ENCODE measurements around the gene RAPGEF1.

DNA sequence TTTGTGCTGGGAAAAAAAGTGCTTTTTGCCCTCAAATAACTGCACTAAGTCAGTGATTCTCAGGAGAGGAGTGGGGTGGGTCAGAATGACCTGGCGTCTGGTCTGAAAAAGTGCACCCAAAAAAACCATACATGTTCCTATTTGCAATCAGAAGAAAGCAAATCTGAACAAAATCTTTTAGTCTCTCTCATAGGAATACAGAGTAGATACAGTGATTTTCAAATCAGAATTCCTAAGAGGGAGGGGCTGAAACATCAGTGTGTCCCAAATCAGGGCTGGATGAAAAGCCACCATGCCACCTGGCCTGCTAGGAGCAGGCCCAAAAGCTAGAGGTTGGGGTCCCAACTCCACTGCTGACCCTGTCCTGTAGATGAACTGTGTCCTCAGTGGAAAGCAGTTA, 66.8 kb downstream of the RAPGEF1 start:
- TF ChIP-seq, protein P1, sequence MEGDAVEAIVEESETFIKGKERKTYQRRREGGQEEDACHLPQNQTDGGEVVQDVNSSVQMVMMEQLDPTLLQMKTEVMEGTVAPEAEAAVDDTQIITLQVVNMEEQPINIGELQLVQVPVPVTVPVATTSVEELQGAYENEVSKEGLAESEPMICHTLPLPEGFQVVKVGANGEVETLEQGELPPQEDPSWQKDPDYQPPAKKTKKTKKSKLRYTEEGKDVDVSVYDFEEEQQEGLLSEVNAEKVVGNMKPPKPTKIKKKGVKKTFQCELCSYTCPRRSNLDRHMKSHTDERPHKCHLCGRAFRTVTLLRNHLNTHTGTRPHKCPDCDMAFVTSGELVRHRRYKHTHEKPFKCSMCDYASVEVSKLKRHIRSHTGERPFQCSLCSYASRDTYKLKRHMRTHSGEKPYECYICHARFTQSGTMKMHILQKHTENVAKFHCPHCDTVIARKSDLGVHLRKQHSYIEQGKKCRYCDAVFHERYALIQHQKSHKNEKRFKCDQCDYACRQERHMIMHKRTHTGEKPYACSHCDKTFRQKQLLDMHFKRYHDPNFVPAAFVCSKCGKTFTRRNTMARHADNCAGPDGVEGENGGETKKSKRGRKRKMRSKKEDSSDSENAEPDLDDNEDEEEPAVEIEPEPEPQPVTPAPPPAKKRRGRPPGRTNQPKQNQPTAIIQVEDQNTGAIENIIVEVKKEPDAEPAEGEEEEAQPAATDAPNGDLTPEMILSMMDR (conservative IDR thresholded peaks at IDR 0.05; ENCODE audit: low read depth in 2 of 2), result no peak
- TF ChIP-seq EZH2 (IDR thresholded peaks at IDR 0.05; ENCODE audit: low read depth, unreplicated experiment) (no peak), ZNF114 (CRISPR knock-in tag; IDR thresholded peaks at IDR 0.05) (no peak), CREB1 (CRISPR knock-in tag; IDR thresholded peaks at IDR 0.05; ENCODE audit: low read depth) (no peak), POLR2AphosphoS5 (IDR thresholded peaks at IDR 0.05; ENCODE audit: low read depth) (no peak), JUNB (IDR thresholded peaks at IDR 0.05; ENCODE audit: unreplicated experiment) (no peak), NANOG (IDR thresholded peaks at IDR 0.05; ENCODE audit: borderline replicate concordance) (no peak), EZH2phosphoT487 (IDR thresholded peaks at IDR 0.05; ENCODE audit: unreplicated experiment) (no peak), ZNF331 (CRISPR knock-in tag; IDR thresholded peaks at IDR 0.05; ENCODE audit: low read depth) (no peak), STAT1 (IDR thresholded peaks at IDR 0.05; ENCODE audit: unreplicated experiment) (no peak)
- TF ChIP-seq, protein P2, sequence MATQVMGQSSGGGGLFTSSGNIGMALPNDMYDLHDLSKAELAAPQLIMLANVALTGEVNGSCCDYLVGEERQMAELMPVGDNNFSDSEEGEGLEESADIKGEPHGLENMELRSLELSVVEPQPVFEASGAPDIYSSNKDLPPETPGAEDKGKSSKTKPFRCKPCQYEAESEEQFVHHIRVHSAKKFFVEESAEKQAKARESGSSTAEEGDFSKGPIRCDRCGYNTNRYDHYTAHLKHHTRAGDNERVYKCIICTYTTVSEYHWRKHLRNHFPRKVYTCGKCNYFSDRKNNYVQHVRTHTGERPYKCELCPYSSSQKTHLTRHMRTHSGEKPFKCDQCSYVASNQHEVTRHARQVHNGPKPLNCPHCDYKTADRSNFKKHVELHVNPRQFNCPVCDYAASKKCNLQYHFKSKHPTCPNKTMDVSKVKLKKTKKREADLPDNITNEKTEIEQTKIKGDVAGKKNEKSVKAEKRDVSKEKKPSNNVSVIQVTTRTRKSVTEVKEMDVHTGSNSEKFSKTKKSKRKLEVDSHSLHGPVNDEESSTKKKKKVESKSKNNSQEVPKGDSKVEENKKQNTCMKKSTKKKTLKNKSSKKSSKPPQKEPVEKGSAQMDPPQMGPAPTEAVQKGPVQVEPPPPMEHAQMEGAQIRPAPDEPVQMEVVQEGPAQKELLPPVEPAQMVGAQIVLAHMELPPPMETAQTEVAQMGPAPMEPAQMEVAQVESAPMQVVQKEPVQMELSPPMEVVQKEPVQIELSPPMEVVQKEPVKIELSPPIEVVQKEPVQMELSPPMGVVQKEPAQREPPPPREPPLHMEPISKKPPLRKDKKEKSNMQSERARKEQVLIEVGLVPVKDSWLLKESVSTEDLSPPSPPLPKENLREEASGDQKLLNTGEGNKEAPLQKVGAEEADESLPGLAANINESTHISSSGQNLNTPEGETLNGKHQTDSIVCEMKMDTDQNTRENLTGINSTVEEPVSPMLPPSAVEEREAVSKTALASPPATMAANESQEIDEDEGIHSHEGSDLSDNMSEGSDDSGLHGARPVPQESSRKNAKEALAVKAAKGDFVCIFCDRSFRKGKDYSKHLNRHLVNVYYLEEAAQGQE (IDR thresholded peaks at IDR 0.05; ENCODE audit: unreplicated experiment), result no peak
- TF ChIP-seq, protein P3, sequence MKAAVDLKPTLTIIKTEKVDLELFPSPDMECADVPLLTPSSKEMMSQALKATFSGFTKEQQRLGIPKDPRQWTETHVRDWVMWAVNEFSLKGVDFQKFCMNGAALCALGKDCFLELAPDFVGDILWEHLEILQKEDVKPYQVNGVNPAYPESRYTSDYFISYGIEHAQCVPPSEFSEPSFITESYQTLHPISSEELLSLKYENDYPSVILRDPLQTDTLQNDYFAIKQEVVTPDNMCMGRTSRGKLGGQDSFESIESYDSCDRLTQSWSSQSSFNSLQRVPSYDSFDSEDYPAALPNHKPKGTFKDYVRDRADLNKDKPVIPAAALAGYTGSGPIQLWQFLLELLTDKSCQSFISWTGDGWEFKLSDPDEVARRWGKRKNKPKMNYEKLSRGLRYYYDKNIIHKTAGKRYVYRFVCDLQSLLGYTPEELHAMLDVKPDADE (IDR thresholded peaks at IDR 0.05), result no peak
- TF ChIP-seq, protein P4, sequence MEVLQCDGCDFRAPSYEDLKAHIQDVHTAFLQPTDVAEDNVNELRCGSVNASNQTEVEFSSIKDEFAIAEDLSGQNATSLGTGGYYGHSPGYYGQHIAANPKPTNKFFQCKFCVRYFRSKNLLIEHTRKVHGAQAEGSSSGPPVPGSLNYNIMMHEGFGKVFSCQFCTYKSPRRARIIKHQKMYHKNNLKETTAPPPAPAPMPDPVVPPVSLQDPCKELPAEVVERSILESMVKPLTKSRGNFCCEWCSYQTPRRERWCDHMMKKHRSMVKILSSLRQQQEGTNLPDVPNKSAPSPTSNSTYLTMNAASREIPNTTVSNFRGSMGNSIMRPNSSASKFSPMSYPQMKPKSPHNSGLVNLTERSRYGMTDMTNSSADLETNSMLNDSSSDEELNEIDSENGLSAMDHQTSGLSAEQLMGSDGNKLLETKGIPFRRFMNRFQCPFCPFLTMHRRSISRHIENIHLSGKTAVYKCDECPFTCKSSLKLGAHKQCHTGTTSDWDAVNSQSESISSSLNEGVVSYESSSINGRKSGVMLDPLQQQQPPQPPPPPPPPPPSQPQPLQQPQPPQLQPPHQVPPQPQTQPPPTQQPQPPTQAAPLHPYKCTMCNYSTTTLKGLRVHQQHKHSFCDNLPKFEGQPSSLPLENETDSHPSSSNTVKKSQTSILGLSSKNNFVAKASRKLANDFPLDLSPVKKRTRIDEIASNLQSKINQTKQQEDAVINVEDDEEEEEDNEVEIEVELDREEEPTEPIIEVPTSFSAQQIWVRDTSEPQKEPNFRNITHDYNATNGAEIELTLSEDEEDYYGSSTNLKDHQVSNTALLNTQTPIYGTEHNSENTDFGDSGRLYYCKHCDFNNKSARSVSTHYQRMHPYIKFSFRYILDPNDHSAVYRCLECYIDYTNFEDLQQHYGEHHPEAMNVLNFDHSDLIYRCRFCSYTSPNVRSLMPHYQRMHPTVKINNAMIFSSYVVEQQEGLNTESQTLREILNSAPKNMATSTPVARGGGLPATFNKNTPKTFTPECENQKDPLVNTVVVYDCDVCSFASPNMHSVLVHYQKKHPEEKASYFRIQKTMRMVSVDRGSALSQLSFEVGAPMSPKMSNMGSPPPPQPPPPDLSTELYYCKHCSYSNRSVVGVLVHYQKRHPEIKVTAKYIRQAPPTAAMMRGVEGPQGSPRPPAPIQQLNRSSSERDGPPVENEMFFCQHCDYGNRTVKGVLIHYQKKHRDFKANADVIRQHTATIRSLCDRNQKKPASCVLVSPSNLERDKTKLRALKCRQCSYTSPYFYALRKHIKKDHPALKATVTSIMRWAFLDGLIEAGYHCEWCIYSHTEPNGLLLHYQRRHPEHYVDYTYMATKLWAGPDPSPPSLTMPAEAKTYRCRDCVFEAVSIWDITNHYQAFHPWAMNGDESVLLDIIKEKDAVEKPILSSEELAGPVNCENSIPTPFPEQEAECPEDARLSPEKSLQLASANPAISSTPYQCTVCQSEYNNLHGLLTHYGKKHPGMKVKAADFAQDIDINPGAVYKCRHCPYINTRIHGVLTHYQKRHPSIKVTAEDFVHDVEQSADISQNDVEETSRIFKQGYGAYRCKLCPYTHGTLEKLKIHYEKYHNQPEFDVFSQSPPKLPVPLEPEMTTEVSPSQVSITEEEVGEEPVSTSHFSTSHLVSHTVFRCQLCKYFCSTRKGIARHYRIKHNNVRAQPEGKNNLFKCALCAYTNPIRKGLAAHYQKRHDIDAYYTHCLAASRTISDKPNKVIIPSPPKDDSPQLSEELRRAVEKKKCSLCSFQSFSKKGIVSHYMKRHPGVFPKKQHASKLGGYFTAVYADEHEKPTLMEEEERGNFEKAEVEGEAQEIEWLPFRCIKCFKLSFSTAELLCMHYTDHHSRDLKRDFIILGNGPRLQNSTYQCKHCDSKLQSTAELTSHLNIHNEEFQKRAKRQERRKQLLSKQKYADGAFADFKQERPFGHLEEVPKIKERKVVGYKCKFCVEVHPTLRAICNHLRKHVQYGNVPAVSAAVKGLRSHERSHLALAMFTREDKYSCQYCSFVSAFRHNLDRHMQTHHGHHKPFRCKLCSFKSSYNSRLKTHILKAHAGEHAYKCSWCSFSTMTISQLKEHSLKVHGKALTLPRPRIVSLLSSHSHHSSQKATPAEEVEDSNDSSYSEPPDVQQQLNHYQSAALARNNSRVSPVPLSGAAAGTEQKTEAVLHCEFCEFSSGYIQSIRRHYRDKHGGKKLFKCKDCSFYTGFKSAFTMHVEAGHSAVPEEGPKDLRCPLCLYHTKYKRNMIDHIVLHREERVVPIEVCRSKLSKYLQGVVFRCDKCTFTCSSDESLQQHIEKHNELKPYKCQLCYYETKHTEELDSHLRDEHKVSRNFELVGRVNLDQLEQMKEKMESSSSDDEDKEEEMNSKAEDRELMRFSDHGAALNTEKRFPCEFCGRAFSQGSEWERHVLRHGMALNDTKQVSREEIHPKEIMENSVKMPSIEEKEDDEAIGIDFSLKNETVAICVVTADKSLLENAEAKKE (CRISPR knock-in tag; IDR thresholded peaks at IDR 0.05), result no peak
